ENCODE measurements around the gene SCGB1D4.

Gene SCGB1D4

GRCh38 chr11:62273284-62273683 lies 25.6 kb downstream of the SCGB1D4 start:
- no peak for DNase-seq (ENCODE audit: low read depth, low spot score)
- in situ Hi-C loops (cut with HindIII; ENCODE audit: low sequenced_read_pairs): no loop called here
- no peak overlapping the region for H3K4me3 ChIP-seq (ENCODE audit: low read depth, low read length)
- TF ChIP-seq CTCF (IDR thresholded peaks at IDR 0.05; ENCODE audit: low read depth, low read length): no peak

- DNase-seq (ENCODE audit: low read depth, low spot score): no peak
- no peak within 1 kb of the TSS for H3K4me3 ChIP-seq (ENCODE audit: low read depth, low read length)
- in situ Hi-C loops (cut with HindIII; ENCODE audit: low sequenced_read_pairs): no loop called here
- no peak for TF ChIP-seq CTCF (IDR thresholded peaks at IDR 0.05; ENCODE audit: low read depth, low read length)
Observed at GRCh38 chr11:62269654-62270278, 29.1 kb downstream of the SCGB1D4 start, which contains the start of gene SCGB2A2. Gene SCGB2A2 (plus strand): TSS chr11:62270158. CDS start chr11:62270217, 59 bp downstream.

- no peak overlapping the region for H3K4me3 ChIP-seq (ENCODE audit: low read depth, low read length)
- DNase-seq (ENCODE audit: low read depth, low spot score): no peak
- TF ChIP-seq CTCF (IDR thresholded peaks at IDR 0.05; ENCODE audit: low read depth, low read length): no peak
- in situ Hi-C loops (cut with HindIII; ENCODE audit: low sequenced_read_pairs): no loop called here
Observed at GRCh38 chr11:62267576-62267975, 31.3 kb downstream of the SCGB1D4 start.

- no peak for DNase-seq (ENCODE audit: low read depth, low spot score)
- in situ Hi-C loops (cut with HindIII; ENCODE audit: low sequenced_read_pairs): no loop called here
- no peak for TF ChIP-seq CTCF (IDR thresholded peaks at IDR 0.05; ENCODE audit: low read depth, low read length)
- no peak overlapping the region for H3K4me3 ChIP-seq (ENCODE audit: low read depth, low read length)
Observed at GRCh38 chr11:62267050-62267449, 31.8 kb downstream of the SCGB1D4 start.

GRCh38 chr11:62266558-62266957 lies 32.3 kb downstream of the SCGB1D4 start:
- in situ Hi-C loops (cut with HindIII; ENCODE audit: low sequenced_read_pairs): no loop called here
- DNase-seq (ENCODE audit: low read depth, low spot score): no peak
- H3K4me3 ChIP-seq (ENCODE audit: low read depth, low read length): no peak overlapping the region
- TF ChIP-seq CTCF (IDR thresholded peaks at IDR 0.05; ENCODE audit: low read depth, low read length): no peak

GRCh38 chr11:62264004-62264403 lies 34.9 kb downstream of the SCGB1D4 start:
- TF ChIP-seq CTCF (IDR thresholded peaks at IDR 0.05; ENCODE audit: low read depth, low read length): no peak
- in situ Hi-C loops (cut with HindIII; ENCODE audit: low sequenced_read_pairs): no loop called here
- H3K4me3 ChIP-seq (ENCODE audit: low read depth, low read length): no peak overlapping the region
- peak; percentile 3 for DNase-seq (ENCODE audit: low read depth, low spot score)

Measured in astrocyte of the spinal cord (primary cell).